ENCODE data around the gene TRIM34. TPM values are rescaled to one million over a fixed set of nuclear protein-coding genes. Genes with fewer than 3 reads are reported as not detected.

Gene TRIM34
- total and polyA plus RNA-seq, 12 donors = 5.0 to 22.1 (median 11.0) TPM

DNA sequence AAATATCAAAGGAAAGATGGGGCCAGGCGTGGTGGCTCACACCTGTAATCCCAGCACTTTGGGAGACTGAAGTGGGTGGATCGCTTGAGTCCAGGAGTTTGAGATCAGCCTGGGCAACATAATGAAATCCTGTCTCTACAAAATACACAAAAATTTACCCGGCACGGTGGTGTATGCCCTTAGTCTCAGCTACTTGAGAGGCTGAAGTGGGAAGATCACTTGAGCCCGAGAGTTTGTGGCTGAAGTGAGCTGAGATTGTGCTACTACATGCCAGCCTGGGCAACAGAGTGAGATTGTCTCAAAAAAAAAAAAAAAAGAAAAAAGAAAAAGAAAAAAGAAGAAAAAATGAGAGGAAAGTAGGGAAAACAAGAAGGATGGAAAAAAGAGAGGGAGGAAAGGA, 32.2 kb upstream of the TRIM34 start:
- intact Hi-C loops (cut with DNase I) = loop anchor here in 1 of 2 donors (10.0 kb wide), 1 partner anchor 212 kb away; the partner anchor contains the start of gene OR52N2
- H3K4me3 ChIP-seq = no peak overlapping the region
- peaks cover 0 to 6% of the 10 kb centered on the region in 2 donors for H3K4me1 ChIP-seq (replicated peaks in 1 of 2)
- no peak overlapping the region for H3K27ac ChIP-seq
- H3K27me3 ChIP-seq = no peaks in the 10 kb centered on the region
- 81 to 89% (median 87%) methylated on average over 5 of the region's 5 CpGs for WGBS, 4 donors
- no peaks in the 10 kb centered on the region for H3K36me3 ChIP-seq (replicated peaks in 1 of 2)
- DNase-seq = no peak
- H3K9me3 ChIP-seq (replicated peaks in 1 of 3) = no peaks in the 10 kb centered on the region
- TF ChIP-seq POLR2A (IDR thresholded peaks at IDR 0.05) = no peak
- TF ChIP-seq, protein P1, sequence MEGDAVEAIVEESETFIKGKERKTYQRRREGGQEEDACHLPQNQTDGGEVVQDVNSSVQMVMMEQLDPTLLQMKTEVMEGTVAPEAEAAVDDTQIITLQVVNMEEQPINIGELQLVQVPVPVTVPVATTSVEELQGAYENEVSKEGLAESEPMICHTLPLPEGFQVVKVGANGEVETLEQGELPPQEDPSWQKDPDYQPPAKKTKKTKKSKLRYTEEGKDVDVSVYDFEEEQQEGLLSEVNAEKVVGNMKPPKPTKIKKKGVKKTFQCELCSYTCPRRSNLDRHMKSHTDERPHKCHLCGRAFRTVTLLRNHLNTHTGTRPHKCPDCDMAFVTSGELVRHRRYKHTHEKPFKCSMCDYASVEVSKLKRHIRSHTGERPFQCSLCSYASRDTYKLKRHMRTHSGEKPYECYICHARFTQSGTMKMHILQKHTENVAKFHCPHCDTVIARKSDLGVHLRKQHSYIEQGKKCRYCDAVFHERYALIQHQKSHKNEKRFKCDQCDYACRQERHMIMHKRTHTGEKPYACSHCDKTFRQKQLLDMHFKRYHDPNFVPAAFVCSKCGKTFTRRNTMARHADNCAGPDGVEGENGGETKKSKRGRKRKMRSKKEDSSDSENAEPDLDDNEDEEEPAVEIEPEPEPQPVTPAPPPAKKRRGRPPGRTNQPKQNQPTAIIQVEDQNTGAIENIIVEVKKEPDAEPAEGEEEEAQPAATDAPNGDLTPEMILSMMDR (IDR thresholded peaks at IDR 0.05) = no peak

DNA sequence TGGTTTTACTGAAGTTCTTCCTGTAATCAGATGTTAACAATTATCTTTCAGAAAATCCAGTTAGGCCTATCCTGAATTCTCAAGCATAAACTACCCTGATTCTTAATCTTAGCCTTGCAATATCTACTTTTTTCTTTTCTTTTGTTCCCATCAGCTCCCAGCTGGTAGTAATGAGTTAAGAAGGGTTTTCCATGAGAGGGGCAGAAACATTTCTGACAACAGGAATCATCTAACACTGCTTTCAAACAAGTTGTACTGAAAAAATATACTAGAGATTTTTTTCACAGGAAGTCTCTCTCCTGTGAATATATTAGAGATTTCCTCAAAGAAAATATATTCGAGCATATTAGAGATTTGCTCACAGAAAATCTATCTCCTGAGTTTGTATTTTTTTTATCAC, 31.7 kb upstream of the TRIM34 start:
- DNase-seq = no peak
- peaks cover 0 to 6% of the 10 kb centered on the region in 2 donors for H3K4me1 ChIP-seq (replicated peaks in 1 of 2)
- WGBS, 4 donors = 40 to 57% (median 47%) methylated on average over 1 of the region's 1 CpG
- H3K27me3 ChIP-seq = no peaks in the 10 kb centered on the region
- intact Hi-C loops (cut with DNase I) = loop anchor here in 1 of 2 donors (10.0 kb wide), 1 partner anchor 212 kb away; the partner anchor contains the start of gene OR52N2
- no peak for TF ChIP-seq POLR2A (IDR thresholded peaks at IDR 0.05)
- TF ChIP-seq, protein P1 (IDR thresholded peaks at IDR 0.05) = no peak
- no peaks in the 10 kb centered on the region for H3K9me3 ChIP-seq (replicated peaks in 1 of 3)
- H3K36me3 ChIP-seq (replicated peaks in 1 of 2) = no peaks in the 10 kb centered on the region
- no peak overlapping the region for H3K27ac ChIP-seq
- H3K4me3 ChIP-seq = no peak overlapping the region

DNA sequence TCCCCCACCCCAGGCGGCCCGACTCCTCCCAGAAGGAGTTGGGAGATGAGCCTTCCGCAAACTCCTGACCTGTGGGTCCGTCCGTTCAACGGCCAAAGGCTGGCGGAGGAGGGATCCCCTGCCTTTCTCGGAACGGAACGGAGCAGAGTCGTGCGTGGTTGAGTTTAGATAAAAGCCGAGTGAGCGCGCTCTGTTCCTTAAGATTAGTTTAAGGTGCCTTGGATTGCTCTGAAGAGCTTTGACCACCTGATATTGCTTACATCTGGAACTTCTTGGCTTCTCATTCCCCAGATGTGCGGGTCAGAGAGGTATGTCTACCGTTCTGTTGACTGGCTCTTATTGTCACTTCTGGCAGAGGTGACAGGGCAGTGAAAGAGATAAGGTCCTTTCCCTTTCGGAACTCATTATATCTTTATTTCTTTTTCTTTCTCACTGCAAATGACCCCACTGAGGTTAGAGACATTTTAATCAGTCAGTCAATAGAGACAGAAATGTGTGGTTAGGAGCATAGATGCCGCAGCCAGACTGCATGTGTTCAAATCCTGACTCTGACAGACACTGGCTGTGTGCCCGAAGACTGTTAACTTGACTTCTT, 28.1 kb upstream of the TRIM34 start, which contains the start of gene TRIM6:
Gene TRIM6 (plus strand): TSS at position 31 of the 595 bp plus-strand sequence. CDS start 261 bp downstream, at position 292.
- H3K36me3 ChIP-seq (replicated peaks in 1 of 2) = no peaks in the 10 kb centered on the region
- H3K4me1 ChIP-seq (replicated peaks in 1 of 2) = peaks cover 0 to 13% of the 10 kb centered on the region in 2 donors
- 6 to 15% (median 11%) methylated on average over 5 to 20 of the region's 20 CpGs for WGBS, 4 donors
- H3K27ac ChIP-seq = peak within 1 kb of the TSS in 4 of 5 donors; percentile 38 to 86 (median 48)
- intact Hi-C loops (cut with DNase I) = loop anchor here in 1 of 2 donors (10.0 kb wide), 1 partner anchor 208 kb away; the partner anchor contains the start of gene OR52N2
- H3K4me3 ChIP-seq = peak within 1 kb of the TSS; percentile 20 to 78 (median 37)
- H3K27me3 ChIP-seq = no peaks in the 10 kb centered on the region
- peak; percentile 53 to 79 (median 72) for DNase-seq
- no peaks in the 10 kb centered on the region for H3K9me3 ChIP-seq (replicated peaks in 1 of 3)
- TF ChIP-seq, protein P1 (IDR thresholded peaks at IDR 0.05) = no peak
- TF ChIP-seq POLR2A (IDR thresholded peaks at IDR 0.05) = peak in 1 of 2 donors; percentile 41

DNA sequence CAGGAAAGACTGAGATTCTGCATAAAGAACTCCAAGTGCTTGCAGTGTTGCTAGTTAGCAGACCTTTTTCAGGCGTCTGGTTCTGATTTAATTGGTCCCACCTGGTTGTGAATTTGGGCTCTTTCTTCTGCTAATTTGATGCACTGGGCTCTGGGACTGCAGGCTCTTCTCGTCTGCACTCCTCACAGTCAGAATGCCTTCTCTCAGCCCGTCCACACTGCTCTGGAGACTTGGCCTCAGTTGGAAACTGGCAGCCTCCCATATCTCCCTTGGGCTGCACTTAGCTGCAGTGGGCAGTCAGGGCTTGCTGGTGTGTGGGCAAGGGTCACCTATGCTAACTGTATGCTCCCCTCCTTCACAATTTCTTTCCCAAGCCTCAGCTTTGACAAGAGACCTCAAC, 26.8 kb upstream of the TRIM34 start:
- intact Hi-C loops (cut with DNase I) = loop anchor here in 1 of 2 donors (10.0 kb wide), 1 partner anchor 207 kb away; the partner anchor contains the start of gene OR52N2
- DNase-seq = no peak

More for the DNA sequence above, 26.8 kb upstream of the TRIM34 start:
- Histone ChIP-seq H3K9me3 (replicated peaks in 1 of 3) (no peaks in the 10 kb centered on the region), H3K27me3 (no peaks in the 10 kb centered on the region), H3K27ac (no peak overlapping the region), H3K4me3 (no peak overlapping the region), H3K4me1 (replicated peaks in 1 of 2) (peaks cover 0 to 13% of the 10 kb centered on the region in 2 donors), H3K36me3 (replicated peaks in 1 of 2) (no peaks in the 10 kb centered on the region)
- WGBS, 4 donors = 68 to 83% (median 73%) methylated on average over 3 of the region's 3 CpGs
- TF ChIP-seq POLR2A (IDR thresholded peaks at IDR 0.05) = no peak
- TF ChIP-seq, protein P1 (IDR thresholded peaks at IDR 0.05) = no peak

Measured in adrenal gland (tissue), 12 donors.